Measurements from ENCODE around the gene TCF4. TPM values are rescaled to one million over a fixed set of nuclear protein-coding genes. Genes with fewer than 3 reads are reported as not detected.

Gene TCF4
- total and polyA plus RNA-seq, 2 experiments from 2014 or later = 77.7 to 89.2 TPM

- Mint-ChIP-seq H3K27ac (peak overlapping the region; percentile 39), H3K4me3 (peak overlapping the region; percentile 11; the same call in 1 of the 3 replicates), H3K36me3 (ENCODE audit: low read depth) (no peaks in the 10 kb centered on the region), H3K27me3 (ENCODE audit: insufficient read depth, low read depth, poor library complexity) (peaks cover 16% of the 10 kb centered on the region), H3K9me3 (no peaks in the 10 kb centered on the region; the same call in 2 of the 3 replicates), H3K4me1 (peaks cover 78% of the 10 kb centered on the region)
- peak; percentile 25 for DNase-seq (ENCODE audit: low spot score)
- Histone ChIP-seq H3K27ac (ENCODE audit: low read depth) (peak overlapping the region; percentile 67), H3K4me3 (no peak overlapping the region), H3K79me2 (replicated peaks; ENCODE audit: insufficient read depth) (peaks cover 63% of the 10 kb centered on the region), H3K36me3 (ENCODE audit: insufficient read depth) (no peaks in the 10 kb centered on the region), H3F3A (replicated peaks; ENCODE audit: low read depth) (peaks cover 2% of the 10 kb centered on the region; the same call in 1 of the 2 replicates), H3K4me1 (ENCODE audit: insufficient read depth) (peaks cover 66% of the 10 kb centered on the region), H3K9me2 (ENCODE audit: insufficient read depth) (no peaks in the 10 kb centered on the region), H3K27me3 (ENCODE audit: insufficient read depth) (no peaks in the 10 kb centered on the region), H4K20me1 (replicated peaks; ENCODE audit: insufficient read depth) (no peaks in the 10 kb centered on the region), H2AFZ (no peak overlapping the region), H3K4me2 (peak overlapping the region; percentile 42)
- no peak for TF ChIP-seq JUNB (IDR thresholded peaks at IDR 0.05; ENCODE audit: unreplicated experiment)
- no peak for TF ChIP-seq EZH2 (IDR thresholded peaks at IDR 0.05; ENCODE audit: low read depth, unreplicated experiment)
- no peak for TF ChIP-seq CREB1 (CRISPR knock-in tag; IDR thresholded peaks at IDR 0.05; ENCODE audit: low read depth)
- TF ChIP-seq CTCF (conservative IDR thresholded peaks at IDR 0.05; ENCODE audit: low read depth in 2 of 2) = no peak
- no peak for TF ChIP-seq ZNF462 (CRISPR knock-in tag; IDR thresholded peaks at IDR 0.05)
- TF ChIP-seq ZNF114 (CRISPR knock-in tag; IDR thresholded peaks at IDR 0.05) = no peak
- no peak for TF ChIP-seq STAT1 (IDR thresholded peaks at IDR 0.05; ENCODE audit: unreplicated experiment)
- TF ChIP-seq ZNF331 (CRISPR knock-in tag; IDR thresholded peaks at IDR 0.05; ENCODE audit: low read depth) = no peak
- no peak for TF ChIP-seq POLR2AphosphoS5 (IDR thresholded peaks at IDR 0.05; ENCODE audit: low read depth)
- no peak for TF ChIP-seq EZH2phosphoT487 (IDR thresholded peaks at IDR 0.05; ENCODE audit: unreplicated experiment)
- no peak for TF ChIP-seq ETS1 (IDR thresholded peaks at IDR 0.05)
- no peak for TF ChIP-seq NANOG (IDR thresholded peaks at IDR 0.05; ENCODE audit: borderline replicate concordance)
- TF ChIP-seq REST (IDR thresholded peaks at IDR 0.05; ENCODE audit: unreplicated experiment) = no peak
- peak; percentile 53 for ATAC-seq
Observed at GRCh38 chr18:55302167-55302833, 285.7 kb downstream of the TCF4 start.

All from GM23338 (cell line).